GM12873 (cell line): ENCODE data around the gene KREMEN1.

Experiments
- TF ChIP-seq, protein P1 (sequence below): IDR thresholded peaks from 2 replicates; pipeline ENCODE4 v1.5.1; 2012; ENCODE audit warnings: low read depth, mild to moderate bottlenecking, moderate library complexity, low read length, control low read depth; ENCODE audit not compliant: insufficient read depth; ENCODE audit errors: missing control alignments

The KREMEN1 gene

DNA sequence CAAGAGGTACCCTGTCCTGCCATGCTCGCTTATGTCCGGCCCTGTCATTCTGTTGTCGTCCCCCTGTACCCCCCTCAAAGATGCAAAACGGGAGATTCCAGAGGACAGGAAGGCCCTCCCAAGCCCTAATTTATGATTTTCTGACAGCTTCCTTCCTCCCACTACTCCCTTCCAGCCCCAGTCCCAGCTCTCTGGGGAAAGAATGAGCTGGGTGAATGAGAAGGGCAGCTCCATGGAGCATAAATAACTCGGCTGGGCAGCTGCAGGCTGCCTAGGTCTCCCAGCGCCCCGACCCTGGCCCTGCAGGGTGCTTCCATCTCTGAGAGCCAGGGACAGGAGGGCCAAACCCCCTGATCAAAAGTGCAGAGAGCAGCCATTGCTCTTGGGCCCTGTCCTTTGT lies 128.9 kb downstream of the KREMEN1 start:
- TF ChIP-seq, protein P1, sequence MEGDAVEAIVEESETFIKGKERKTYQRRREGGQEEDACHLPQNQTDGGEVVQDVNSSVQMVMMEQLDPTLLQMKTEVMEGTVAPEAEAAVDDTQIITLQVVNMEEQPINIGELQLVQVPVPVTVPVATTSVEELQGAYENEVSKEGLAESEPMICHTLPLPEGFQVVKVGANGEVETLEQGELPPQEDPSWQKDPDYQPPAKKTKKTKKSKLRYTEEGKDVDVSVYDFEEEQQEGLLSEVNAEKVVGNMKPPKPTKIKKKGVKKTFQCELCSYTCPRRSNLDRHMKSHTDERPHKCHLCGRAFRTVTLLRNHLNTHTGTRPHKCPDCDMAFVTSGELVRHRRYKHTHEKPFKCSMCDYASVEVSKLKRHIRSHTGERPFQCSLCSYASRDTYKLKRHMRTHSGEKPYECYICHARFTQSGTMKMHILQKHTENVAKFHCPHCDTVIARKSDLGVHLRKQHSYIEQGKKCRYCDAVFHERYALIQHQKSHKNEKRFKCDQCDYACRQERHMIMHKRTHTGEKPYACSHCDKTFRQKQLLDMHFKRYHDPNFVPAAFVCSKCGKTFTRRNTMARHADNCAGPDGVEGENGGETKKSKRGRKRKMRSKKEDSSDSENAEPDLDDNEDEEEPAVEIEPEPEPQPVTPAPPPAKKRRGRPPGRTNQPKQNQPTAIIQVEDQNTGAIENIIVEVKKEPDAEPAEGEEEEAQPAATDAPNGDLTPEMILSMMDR = no peak

DNA sequence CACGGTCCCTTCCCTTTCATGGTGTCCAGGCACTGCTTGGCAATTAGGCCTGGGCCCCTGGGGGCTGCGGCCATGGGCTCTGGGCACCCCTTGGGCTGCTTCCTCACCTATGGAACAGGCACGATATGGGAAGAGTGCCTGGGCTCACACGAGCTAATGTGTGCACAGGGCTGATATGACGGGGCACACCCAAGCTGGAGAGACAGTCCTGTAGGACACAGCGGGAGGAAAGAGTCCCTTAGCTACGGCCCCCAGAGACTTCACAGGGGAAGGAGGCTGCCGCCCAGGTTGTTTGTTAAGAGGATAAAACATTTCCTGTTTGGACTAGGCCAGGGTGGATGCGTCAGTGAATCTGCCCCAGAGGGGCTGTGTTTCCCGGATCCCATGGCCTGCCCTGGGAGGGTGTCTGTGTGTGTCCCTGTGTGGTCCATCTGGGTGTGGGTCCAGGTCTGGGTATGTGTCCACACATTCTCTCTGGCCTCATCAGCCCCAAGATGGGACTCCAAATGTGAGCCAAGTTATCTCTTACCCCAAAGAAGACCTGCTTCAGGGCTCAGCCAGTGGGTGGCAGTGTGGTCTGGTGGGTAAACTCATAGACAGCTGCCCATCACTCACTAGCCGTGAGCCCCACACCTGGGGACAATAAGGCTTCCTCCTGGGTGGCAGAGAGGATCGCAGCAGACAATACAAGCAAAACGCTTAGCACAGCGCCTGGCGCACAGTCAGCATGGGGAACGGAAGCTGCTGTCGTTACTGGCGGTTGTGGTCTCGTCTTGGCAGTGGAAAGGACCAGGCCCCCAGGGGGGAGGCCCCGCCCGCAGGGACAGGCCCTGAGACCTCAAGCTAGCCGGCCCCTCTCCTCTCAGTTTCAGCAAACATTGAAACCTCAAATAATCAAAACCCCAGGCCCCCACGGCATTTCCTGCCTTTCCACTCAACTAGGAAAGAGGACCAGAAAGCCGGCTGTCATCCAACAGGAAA lies 129.7 kb downstream of the KREMEN1 start:
- TF ChIP-seq, protein P1 = peak; percentile 61

DNA sequence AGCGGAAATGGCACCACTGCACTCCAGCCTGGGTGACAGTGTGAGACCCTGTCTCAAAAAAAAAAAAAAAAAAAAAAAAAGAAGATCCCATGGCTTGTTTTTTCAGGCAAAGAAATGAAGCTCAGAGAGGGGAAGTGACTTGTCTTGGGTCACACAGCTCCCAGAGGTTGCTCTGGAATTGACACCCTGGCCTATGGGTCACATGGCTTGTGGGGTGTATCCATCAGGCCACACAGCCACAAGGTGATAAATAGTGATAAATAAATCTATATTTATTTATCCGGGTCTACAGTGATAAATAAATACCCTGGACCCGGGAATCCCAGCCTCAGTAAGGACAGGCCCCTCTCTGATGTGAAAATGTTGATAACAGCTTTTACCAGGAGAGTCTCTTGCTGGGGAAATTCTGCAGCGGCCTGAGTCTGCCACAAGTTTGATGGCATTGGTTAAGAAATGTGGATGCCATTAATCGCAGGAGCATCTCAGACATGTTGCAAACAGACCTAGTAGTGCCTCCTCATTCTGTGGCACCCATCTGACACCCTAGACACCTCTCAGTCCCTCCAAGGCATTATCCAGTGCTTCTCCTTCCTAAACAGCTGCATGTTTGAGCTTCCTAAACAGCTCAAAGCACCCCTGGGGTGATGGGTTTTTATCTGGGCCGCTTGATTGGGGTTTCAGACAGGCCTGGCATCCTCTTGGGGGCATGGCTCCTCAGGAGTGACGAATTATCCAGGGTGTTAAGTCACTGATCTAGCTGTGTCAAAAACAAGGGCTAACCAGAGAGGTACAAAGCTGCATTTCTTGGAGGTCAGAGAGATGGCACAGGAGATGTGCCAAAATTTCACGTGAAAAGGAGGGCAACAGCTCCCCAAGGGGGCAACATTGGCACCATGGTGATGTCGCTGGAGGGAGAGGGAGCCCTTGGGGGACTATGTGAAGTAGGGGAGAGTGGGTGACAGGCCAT lies 130.9 kb downstream of the KREMEN1 start:
- TF ChIP-seq, protein P1 = no peak

DNA sequence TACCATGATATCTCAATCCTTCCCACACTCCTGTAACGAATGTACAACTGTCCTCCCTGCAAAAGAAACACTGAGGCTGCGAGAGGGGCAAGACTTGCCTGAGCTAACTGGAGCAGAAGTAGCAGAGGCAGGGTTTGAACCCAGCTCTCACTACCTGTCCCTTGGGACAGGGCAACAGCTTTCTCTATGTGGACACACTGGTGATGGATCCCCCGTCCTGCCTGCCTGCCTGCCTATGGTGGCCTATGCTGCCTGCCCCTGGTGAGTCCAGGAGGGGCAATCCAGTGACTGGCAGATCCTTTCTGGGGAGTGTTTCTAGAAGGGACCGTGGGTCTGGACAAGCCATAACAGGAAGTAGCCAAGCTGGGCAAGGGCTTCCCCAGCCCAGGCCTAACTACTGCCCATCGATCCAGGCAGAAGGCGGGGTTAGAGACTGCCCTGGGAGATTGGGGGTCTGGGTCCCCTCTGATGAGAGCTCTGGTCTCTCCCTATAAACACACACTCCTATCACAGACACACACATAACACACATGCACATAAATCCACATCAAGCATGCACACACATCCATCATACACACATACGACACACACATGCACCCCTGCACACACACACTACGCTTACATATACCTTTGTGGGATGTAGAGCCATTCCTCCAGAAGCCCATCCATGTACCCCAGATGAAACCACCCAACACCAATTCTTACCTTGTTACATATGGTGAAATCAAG lies 131.8 kb downstream of the KREMEN1 start:
- TF ChIP-seq, protein P1 = no peak

DNA sequence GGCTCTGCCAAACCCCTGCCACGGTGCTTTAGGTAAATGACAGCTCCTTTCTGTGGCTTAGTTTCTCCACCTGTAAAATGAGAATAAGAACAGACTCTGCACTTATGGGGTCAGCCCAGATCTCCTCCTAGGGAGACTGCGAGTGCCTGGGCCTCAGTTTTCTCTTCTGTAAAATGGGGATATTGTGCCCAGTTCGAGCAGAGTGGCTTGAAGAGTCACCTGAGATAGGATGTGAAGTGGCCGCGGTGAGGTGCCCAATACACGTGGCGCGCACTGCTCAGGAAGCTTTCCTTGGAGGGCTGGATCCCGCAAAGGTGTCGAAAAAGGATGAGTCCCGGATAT lies 132.4 kb downstream of the KREMEN1 start:
- TF ChIP-seq, protein P1 = no peak

DNA sequence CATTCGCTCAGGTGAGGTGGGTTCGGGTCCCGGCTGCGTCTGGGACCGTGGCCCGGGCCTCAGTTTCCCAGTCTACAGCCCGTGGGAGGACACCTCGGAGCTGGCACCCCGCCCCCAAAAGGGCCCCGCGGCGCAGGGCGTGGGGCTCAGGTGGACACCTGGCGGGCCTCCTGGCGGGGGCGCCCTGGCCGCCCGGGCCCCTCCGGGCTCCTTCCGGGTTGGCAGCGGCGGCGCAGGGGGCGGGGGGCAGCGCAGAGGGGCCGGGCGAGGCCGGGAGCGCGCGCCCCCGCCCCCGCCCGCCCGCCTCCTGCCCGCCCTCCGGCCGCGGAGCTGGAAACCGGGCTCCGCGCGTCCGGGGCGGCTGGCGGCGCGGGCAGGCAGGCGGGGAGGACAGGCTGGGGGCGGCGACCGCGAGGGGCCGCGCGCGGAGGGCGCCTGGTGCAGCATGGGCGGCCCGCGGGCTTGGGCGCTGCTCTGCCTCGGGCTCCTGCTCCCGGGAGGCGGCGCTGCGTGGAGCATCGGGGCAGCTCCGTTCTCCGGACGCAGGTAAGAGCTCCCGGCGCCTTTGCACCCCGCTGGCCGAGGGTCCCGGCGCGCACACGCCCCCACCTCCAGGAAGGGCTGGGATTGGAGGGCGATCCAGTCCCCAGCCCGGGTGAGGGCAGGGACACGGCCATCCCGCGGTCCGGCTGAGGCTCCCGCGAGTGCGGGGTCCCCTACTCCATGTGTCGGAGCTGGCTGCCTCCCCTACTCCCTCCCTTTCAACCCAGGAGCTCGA lies 132.9 kb downstream of the KREMEN1 start, which contains the start of gene EMID1:
Gene EMID1, plus strand, starts transcription at position 303 of the 778 bp plus-strand sequence. Its CDS starts 143 bp downstream, at position 446.
- TF ChIP-seq, protein P1 = peak; percentile 15
